PC-3 (cell line): Measurements from ENCODE around the gene CAMTA1. TPM values are rescaled to one million over a fixed set of nuclear protein-coding genes. Genes with fewer than 3 reads are reported as not detected.

Experiments used
- ATAC-seq: fragments of 200-7000 bp; cut with Tn5 transposase; 2 replicates; pipeline ENCODE4 v1.9.1; 2020; ENCODE audit warnings: mild to moderate bottlenecking, moderate library complexity
- BruUV-seq: library from RNA; stranded (reverse); fragments of 400-500 nt; replicated peaks from 2 replicates; lab custom pipeline; 2021; lab: Mats Ljungman, UMichigan
- CTCF ChIA-PET: fragments of 300-600 bp; sonication (Branson Sonifier 250); formaldehyde crosslinking; loops from one replicate; lab custom pipeline; 2022; ENCODE audit warnings: antibody characterized with exemption; lab: Charles Lee
- POLR2A ChIA-PET: fragments of 300-600 bp; sonication (Branson Sonifier 250); formaldehyde crosslinking; loops from one replicate; lab custom pipeline; 2022; ENCODE audit warnings: antibody characterized with exemption; ENCODE audit not compliant: unreplicated experiment; lab: Charles Lee
- DNase-seq: peaks from one replicate; pipeline ENCODE4 v3.0.0-alpha.2; 2015
- H2AFZ ChIP-seq: fragments of 300-600 bp; sonication (generic); 2 replicates; pipeline ENCODE4 v1.6.0; 2016; ENCODE audit warnings: antibody characterized with exemption, low read length
- H3F3A ChIP-seq: fragments of 300-600 bp; sonication (generic); one replicate; pipeline ENCODE4 v1.6.0; 2017; ENCODE audit warnings: antibody characterized with exemption, low read length, control low read depth, mild to moderate bottlenecking; ENCODE audit not compliant: unreplicated experiment
- H3K27ac ChIP-seq: fragments of 300-600 bp; sonication (generic); 2 replicates; pipeline ENCODE4 v1.5.1; 2016; ENCODE audit warnings: mild to moderate bottlenecking, low read length
- H3K27me3 ChIP-seq: fragments of 300-600 bp; sonication (generic); 2 replicates; pipeline ENCODE4 v1.6.1; 2016; ENCODE audit warnings: low read length, mixed read lengths
- H3K36me3 ChIP-seq: fragments of 300-600 bp; sonication (generic); 2 replicates; pipeline ENCODE4 v1.6.1; 2016; ENCODE audit warnings: low read depth, mixed run types, low read length, mixed read lengths
- H3K4me1 ChIP-seq: fragments of 300-600 bp; sonication (generic); 2 replicates; pipeline ENCODE4 v1.5.1; 2016; ENCODE audit warnings: low read length; ENCODE audit not compliant: insufficient read depth
- H3K4me2 ChIP-seq: fragments of 300-600 bp; sonication (generic); 2 replicates; pipeline ENCODE4 v1.6.0; 2016; ENCODE audit warnings: low read length
- H3K4me3 ChIP-seq: fragments of 300-600 bp; sonication (generic); 2 replicates; pipeline ENCODE4 v1.5.1; 2016; ENCODE audit warnings: mild to moderate bottlenecking, low read length, mixed read lengths
- H3K79me2 ChIP-seq: fragments of 300-600 bp; sonication (generic); 2 replicates; pipeline ENCODE4 v1.6.1; 2017; ENCODE audit warnings: low read length, mixed read lengths
- H3K9ac ChIP-seq: fragments of 300-600 bp; sonication (generic); 2 replicates; pipeline ENCODE4 v1.6.0; 2016; ENCODE audit warnings: mild to moderate bottlenecking, low read length
- H3K9me2 ChIP-seq: fragments of 300-600 bp; sonication (generic); replicated peaks from 2 replicates; pipeline ENCODE4 v1.6.1; 2016; ENCODE audit warnings: mixed run types, low read length, mixed read lengths
- H3K9me3 ChIP-seq: fragments of 300-600 bp; sonication (generic); 2 replicates; pipeline ENCODE4 v1.6.1; 2016; ENCODE audit warnings: low read length, mixed read lengths
- H4K20me1 ChIP-seq: fragments of 300-600 bp; sonication (generic); 2 replicates; pipeline ENCODE4 v1.6.1; 2016; ENCODE audit warnings: low read length, mixed read lengths
- CTCF ChIP-seq: fragments of 300-600 bp; sonication (generic); conservative IDR thresholded peaks from 2 replicates; pipeline ENCODE4 v1.5.1; 2017; ENCODE audit warnings: antibody characterized with exemption, low read depth, mild to moderate bottlenecking, low read length
- EZH2 ChIP-seq: fragments of 300-600 bp; sonication (generic); IDR thresholded peaks from one replicate; pipeline ENCODE4 v1.6.1; 2017; ENCODE audit warnings: antibody characterized with exemption, mild to moderate bottlenecking, low read length; ENCODE audit not compliant: unreplicated experiment
- EZH2phosphoT487 ChIP-seq: fragments of 300-600 bp; sonication (generic); IDR thresholded peaks from 2 replicates; pipeline ENCODE4 v1.6.1; 2018; ENCODE audit warnings: mild to moderate bottlenecking, antibody characterized with exemption, low read length, borderline replicate concordance
- intact Hi-C: fragments of 100-400 bp; cut with micrococcal nuclease; formaldehyde crosslinking; loops from 2 replicates; pipeline ENCODE4 v1.9.0; 2023
- total RNA-seq: library from RNA; depleted of rRNA; stranded (reverse); fragments of >200 nt; gene quantifications from 2 replicates; pipeline ENCODE4 v1.2.3, GENCODE V29; 2014

Gene CAMTA1
- total RNA-seq, 1 experiment from 2014 or later = 40.8 TPM

GRCh38 chr1:6959491-6959890 is 174.2 kb downstream of the CAMTA1 start:
- ChIA-PET POLR2A (no interaction called here), CTCF (no interaction called here)
- H3F3A ChIP-seq = peaks cover 10% of the 10 kb centered on the region
- intact Hi-C loops = no loop called here
- peak; percentile 83 for DNase-seq
- H3K4me2 ChIP-seq = peak overlapping the region; percentile 81
- peak overlapping the region; percentile 20; the same call in 1 of the 2 replicates for H3K4me3 ChIP-seq
- peaks cover 49% of the 10 kb centered on the region for H3K4me1 ChIP-seq
- H3K9ac ChIP-seq = peak overlapping the region; percentile 40
- H2AFZ ChIP-seq = no peak overlapping the region
- no peaks in the 10 kb centered on the region for H3K27me3 ChIP-seq
- peak overlapping the region; percentile 81 for H3K27ac ChIP-seq
- no peaks in the 10 kb centered on the region for H3K79me2 ChIP-seq
- BruUV-seq = no TSS peak
- ATAC-seq = peak; percentile 41
- TF ChIP-seq EZH2 (no peak), CTCF (no peak), EZH2phosphoT487 (no peak)
- H3K9me3 ChIP-seq = no peaks in the 10 kb centered on the region
- H4K20me1 ChIP-seq = no peaks in the 10 kb centered on the region
- H3K9me2 ChIP-seq = no peaks in the 10 kb centered on the region
- no peaks in the 10 kb centered on the region for H3K36me3 ChIP-seq

GRCh38 chr1:6960291-6960811 is 175.1 kb downstream of the CAMTA1 start:
- Histone ChIP-seq H3K9ac (peak overlapping the region; percentile 40), H3F3A (peaks cover 10% of the 10 kb centered on the region), H3K4me1 (peaks cover 43% of the 10 kb centered on the region), H3K27me3 (peaks cover 4% of the 10 kb centered on the region), H3K79me2 (no peaks in the 10 kb centered on the region), H3K9me3 (no peaks in the 10 kb centered on the region), H3K4me2 (peak overlapping the region; percentile 81), H3K9me2 (no peaks in the 10 kb centered on the region), H3K4me3 (peak overlapping the region; percentile 20; the same call in 1 of the 2 replicates), H3K27ac (peak overlapping the region; percentile 81), H3K36me3 (no peaks in the 10 kb centered on the region), H4K20me1 (no peaks in the 10 kb centered on the region), H2AFZ (no peak overlapping the region; the same call in 1 of the 2 replicates)
- peak; percentile 86 for ATAC-seq
- TF ChIP-seq EZH2 (no peak), CTCF (0 out of 2 replicates have a peak, but pooled peaks have one; percentile 18)
- CTCF ChIA-PET = interaction anchor here (0.6 to 0.8 kb wide), 3 partner anchors 82 to 534 kb away, joined by 3 to 8 read pairs (median 3); no protein-coding TSS in a partner anchor
- intact Hi-C loops = no loop called here
- BruUV-seq = no TSS peak
- DNase-seq = peak; percentile 96
- POLR2A ChIA-PET = no interaction called here

- H3K9me3 ChIP-seq = no peaks in the 10 kb centered on the region
- H3K4me2 ChIP-seq = peak overlapping the region; percentile 81
- peaks cover 9% of the 10 kb centered on the region for H3K27me3 ChIP-seq
- no peaks in the 10 kb centered on the region for H3K9me2 ChIP-seq
- BruUV-seq = no TSS peak
- CTCF ChIA-PET = interaction anchor here (0.8 kb wide), 1 partner anchor 82 kb away, joined by 8 read pairs; no protein-coding TSS in a partner anchor
- intact Hi-C loops = no loop called here
- H3K27ac ChIP-seq = peak overlapping the region; percentile 81
- no peaks in the 10 kb centered on the region for H4K20me1 ChIP-seq
- POLR2A ChIA-PET = no interaction called here
- no peak for ATAC-seq
- peaks cover 44% of the 10 kb centered on the region for H3K4me1 ChIP-seq
- H3K79me2 ChIP-seq = no peaks in the 10 kb centered on the region
- no peak overlapping the region for H2AFZ ChIP-seq
- H3K36me3 ChIP-seq = no peaks in the 10 kb centered on the region
- peaks cover 10% of the 10 kb centered on the region for H3F3A ChIP-seq
- TF ChIP-seq EZH2phosphoT487 (no peak), CTCF (no peak), EZH2 (no peak)
- H3K9ac ChIP-seq = no peak overlapping the region
- DNase-seq = no peak
- H3K4me3 ChIP-seq = no peak overlapping the region
Observed at GRCh38 chr1:6960860-6961259, 175.6 kb downstream of the CAMTA1 start.
